ENCODE data around the gene UQCR10.
"Not testable (repeated sequence)": the region's sequence is repeated elsewhere in the genome, so short reads cannot be mapped to it uniquely, and the experiment has no call there.

Gene UQCR10

GRCh38 chr22:29737251-29738117 is 29.7 kb upstream of the UQCR10 start:
- no peak for DNase-seq

GRCh38 chr22:29738118-29738815 is 28.9 kb upstream of the UQCR10 start:
- no peak for DNase-seq

GRCh38 chr22:29739346-29739875 is 27.8 kb upstream of the UQCR10 start:
- no peak for DNase-seq

GRCh38 chr22:29740216-29740615 is 27.0 kb upstream of the UQCR10 start:
- DNase-seq: no peak

GRCh38 chr22:29741926-29742325 is 25.2 kb upstream of the UQCR10 start:
- no peak for DNase-seq

- DNase-seq: no peak
These were observed 24.8 kb upstream of the UQCR10 start for GRCh38 chr22:29742326-29742725.

- DNase-seq: no peak
These were observed 22.3 kb upstream of the UQCR10 start for GRCh38 chr22:29744902-29745301.

GRCh38 chr22:29747832-29748231 is 19.3 kb upstream of the UQCR10 start:
- no peak for DNase-seq

- DNase-seq: no peak
These were observed 18.8 kb upstream of the UQCR10 start for GRCh38 chr22:29748248-29748893.

GRCh38 chr22:29750029-29750428 is 17.1 kb upstream of the UQCR10 start:
- DNase-seq: no peak

GRCh38 chr22:29750559-29751538 is 16.3 kb upstream of the UQCR10 start:
- DNase-seq: no peak

GRCh38 chr22:29751669-29752068 is 15.5 kb upstream of the UQCR10 start:
- no peak for DNase-seq

- DNase-seq: no peak
These were observed 13.1 kb upstream of the UQCR10 start for GRCh38 chr22:29753808-29754657.

GRCh38 chr22:29754658-29755395 is 12.3 kb upstream of the UQCR10 start:
- DNase-seq: not testable (repeated sequence)

- no peak for DNase-seq
These were observed 11.3 kb upstream of the UQCR10 start for GRCh38 chr22:29755889-29756288.

GRCh38 chr22:29756341-29756740 is 10.8 kb upstream of the UQCR10 start:
- DNase-seq: no peak

- DNase-seq: no peak
These were observed 10.1 kb upstream of the UQCR10 start for GRCh38 chr22:29757096-29757495.

GRCh38 chr22:29758068-29758622 is 9.0 kb upstream of the UQCR10 start:
- DNase-seq: no peak

- no peak for DNase-seq
These were observed 8.2 kb upstream of the UQCR10 start for GRCh38 chr22:29758959-29759358.

- DNase-seq: no peak
These were observed 4.9 kb upstream of the UQCR10 start for GRCh38 chr22:29762263-29762662.

Measured in activated CD4-positive, alpha-beta T cell treated with anti-CD3 and anti-CD28 coated beads for 1 hour (primary cell).